Sigmoid colon (tissue), 7 donors: ENCODE measurements around the gene SHC3. TPM values are rescaled to one million over a fixed set of nuclear protein-coding genes. Genes with fewer than 3 reads are reported as not detected.

Source experiments
- DNase-seq: peaks from one replicate; pipeline ENCODE4 v3.0.0-alpha.2; 2019
- H3K27ac ChIP-seq, 4 donors: fragments of 200-600 bp; sonication (generic); one replicate each; pipeline ENCODE4 v1.5.1; 2016 to 2019; ENCODE audit warnings: mild to moderate bottlenecking in 1 of 4
- H3K27me3 ChIP-seq, 3 donors: fragments of 200-600 bp; sonication (generic); one replicate each; pipeline ENCODE4 v1.5.1; 2019; ENCODE audit warnings: mild to moderate bottlenecking in 1 of 3
- H3K36me3 ChIP-seq, 4 donors: fragments of 200-600 bp; sonication (generic); one replicate each; pipeline ENCODE4 v1.5.1; 2016 to 2019
- H3K4me1 ChIP-seq, 4 donors: fragments of 200-600 bp; sonication (generic); one replicate each; pipeline ENCODE4 v1.5.1; 2017 to 2019
- H3K4me3 ChIP-seq, 4 donors: fragments of 200-600 bp; sonication (generic); one replicate each; pipeline ENCODE4 v1.5.1; 2017 to 2019; ENCODE audit warnings: mild to moderate bottlenecking in 2 of 4, moderate library complexity in 1 of 4
- H3K9me3 ChIP-seq, 4 donors: fragments of 200-600 bp in 3 of 4; sonication (generic) in 3 of 4; one replicate each; pipeline versions ENCODE4 v1.5.1 to v1.6.1; 2013 to 2019
- EP300 ChIP-seq, 4 donors: sonication (generic); formaldehyde crosslinking; IDR thresholded peaks; one replicate each; pipeline ENCODE4 v1.6.1; 2017; ENCODE audit warnings: antibody characterized with exemption in 4 of 4
- POLR2A ChIP-seq, 2 donors: fragments of 450-650 bp; IDR thresholded peaks; one replicate each; pipeline ENCODE4 v1.6.1; 2016; ENCODE audit warnings: antibody characterized with exemption in 2 of 2, mild to moderate bottlenecking in 2 of 2, moderate library complexity in 2 of 2
- POLR2AphosphoS5 ChIP-seq, 4 donors: sonication (generic); formaldehyde crosslinking; IDR thresholded peaks; one replicate each; pipeline ENCODE4 v1.6.1; 2017; ENCODE audit warnings: antibody characterized with exemption in 4 of 4
- WGBS, 2 donors: extraction: QIAGEN DNeasy Blood & Tissue Kit; methylation state at CpG; one replicate each; pipeline ENCODE4 v1.1.7; 2013; 5-methylcytosine and 5-hydroxymethylcytosine counted together
- intact Hi-C: fragments of 100-400 bp; cut with DNase I; formaldehyde crosslinking; loops from one replicate; pipeline ENCODE4 v1.15.1; 2023
- polyA plus RNA-seq, 3 donors: library from polyadenylated mRNA; stranded (reverse); fragments of 200-250 nt; gene quantifications; one replicate each; pipeline ENCODE4 v1.2.3, GENCODE V29; 2013
- total RNA-seq, 4 donors: library from RNA; depleted of rRNA; stranded (reverse); fragments of >200 nt; gene quantifications; one replicate each; pipeline ENCODE4 v1.1.0, GENCODE V29; 2016
- TF ChIP-seq, protein P1 (sequence below), 4 experiments: fragments of 450-650 bp in 3 of 4; fragments of 200-600 bp in 1 of 4; IDR thresholded peaks; one replicate each; pipeline ENCODE4 v1.5.1; 2016 to 2019; ENCODE audit warnings: antibody characterized with exemption in 4 of 4, mild to moderate bottlenecking in 3 of 4, moderate library complexity in 2 of 4
- donor health status: healthy with polysubstance abuse.
- donor health status: Bipolar disorder and iron deficiency.
- donor health status: healthy.

SHC3 gene
- total and polyA plus RNA-seq, 7 donors, result 0.32 to 14.7 (median 2.1) TPM; not detected in 1

DNA sequence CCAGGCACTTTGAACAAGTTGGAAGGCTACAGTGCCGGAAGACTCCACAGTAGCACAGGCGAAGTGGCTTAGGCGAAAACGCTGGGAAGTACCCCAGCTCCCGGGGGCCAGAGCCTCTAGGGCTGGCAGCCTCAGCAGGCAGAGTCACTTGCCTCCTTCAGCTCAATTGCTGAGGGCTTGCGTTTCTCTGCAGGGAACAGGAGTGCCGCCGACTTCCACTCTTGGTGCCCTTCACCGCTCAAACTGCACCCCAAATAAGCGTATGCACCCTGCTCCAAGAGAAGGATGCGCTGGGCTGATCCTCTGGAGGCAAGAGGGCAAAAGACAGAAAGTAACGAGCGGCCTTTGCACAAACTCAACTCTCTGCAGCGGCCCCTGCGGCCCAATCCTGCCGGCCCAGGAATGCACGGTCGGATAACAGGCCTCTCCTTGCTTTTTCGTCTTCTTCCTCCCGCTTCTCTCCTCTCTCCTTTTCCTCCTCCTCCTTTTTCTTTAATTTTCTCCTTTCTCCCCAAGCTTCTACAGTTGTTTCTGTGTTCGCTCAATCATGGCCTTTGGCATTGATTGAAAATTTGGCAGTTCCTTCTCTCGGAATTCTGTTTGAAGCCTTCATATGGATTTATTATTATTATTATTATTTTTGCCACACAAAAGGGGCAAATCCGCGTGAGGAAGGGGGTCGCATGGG lies 188.4 kb downstream of the SHC3 start:
- Histone ChIP-seq H3K9me3 (no peaks in the 10 kb centered on the region), H3K4me1 (peaks cover 0 to 52% (median 39%) of the 10 kb centered on the region in 4 donors), H3K27me3 (no peaks in the 10 kb centered on the region), H3K27ac (peak overlapping the region; percentile 76 to 98 (median 84)), H3K4me3 (peak overlapping the region in 3 of 4 donors; percentile 57 to 85 (median 85)), H3K36me3 (no peaks in the 10 kb centered on the region)
- no peak for DNase-seq
- intact Hi-C loops, result loop anchor here (2.0 to 10.0 kb wide), 2 partner anchors 243 to 795 kb away; no protein-coding TSS in a partner anchor
- 79 to 82% methylated on average over 25 of the region's 25 CpGs for WGBS, 2 donors
- no peak for TF ChIP-seq POLR2A (IDR thresholded peaks at IDR 0.05)
- no peak for TF ChIP-seq POLR2AphosphoS5 (IDR thresholded peaks at IDR 0.05)
- no peak for TF ChIP-seq EP300 (IDR thresholded peaks at IDR 0.05)
- TF ChIP-seq, protein P1, sequence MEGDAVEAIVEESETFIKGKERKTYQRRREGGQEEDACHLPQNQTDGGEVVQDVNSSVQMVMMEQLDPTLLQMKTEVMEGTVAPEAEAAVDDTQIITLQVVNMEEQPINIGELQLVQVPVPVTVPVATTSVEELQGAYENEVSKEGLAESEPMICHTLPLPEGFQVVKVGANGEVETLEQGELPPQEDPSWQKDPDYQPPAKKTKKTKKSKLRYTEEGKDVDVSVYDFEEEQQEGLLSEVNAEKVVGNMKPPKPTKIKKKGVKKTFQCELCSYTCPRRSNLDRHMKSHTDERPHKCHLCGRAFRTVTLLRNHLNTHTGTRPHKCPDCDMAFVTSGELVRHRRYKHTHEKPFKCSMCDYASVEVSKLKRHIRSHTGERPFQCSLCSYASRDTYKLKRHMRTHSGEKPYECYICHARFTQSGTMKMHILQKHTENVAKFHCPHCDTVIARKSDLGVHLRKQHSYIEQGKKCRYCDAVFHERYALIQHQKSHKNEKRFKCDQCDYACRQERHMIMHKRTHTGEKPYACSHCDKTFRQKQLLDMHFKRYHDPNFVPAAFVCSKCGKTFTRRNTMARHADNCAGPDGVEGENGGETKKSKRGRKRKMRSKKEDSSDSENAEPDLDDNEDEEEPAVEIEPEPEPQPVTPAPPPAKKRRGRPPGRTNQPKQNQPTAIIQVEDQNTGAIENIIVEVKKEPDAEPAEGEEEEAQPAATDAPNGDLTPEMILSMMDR (IDR thresholded peaks at IDR 0.05), result no peak

DNA sequence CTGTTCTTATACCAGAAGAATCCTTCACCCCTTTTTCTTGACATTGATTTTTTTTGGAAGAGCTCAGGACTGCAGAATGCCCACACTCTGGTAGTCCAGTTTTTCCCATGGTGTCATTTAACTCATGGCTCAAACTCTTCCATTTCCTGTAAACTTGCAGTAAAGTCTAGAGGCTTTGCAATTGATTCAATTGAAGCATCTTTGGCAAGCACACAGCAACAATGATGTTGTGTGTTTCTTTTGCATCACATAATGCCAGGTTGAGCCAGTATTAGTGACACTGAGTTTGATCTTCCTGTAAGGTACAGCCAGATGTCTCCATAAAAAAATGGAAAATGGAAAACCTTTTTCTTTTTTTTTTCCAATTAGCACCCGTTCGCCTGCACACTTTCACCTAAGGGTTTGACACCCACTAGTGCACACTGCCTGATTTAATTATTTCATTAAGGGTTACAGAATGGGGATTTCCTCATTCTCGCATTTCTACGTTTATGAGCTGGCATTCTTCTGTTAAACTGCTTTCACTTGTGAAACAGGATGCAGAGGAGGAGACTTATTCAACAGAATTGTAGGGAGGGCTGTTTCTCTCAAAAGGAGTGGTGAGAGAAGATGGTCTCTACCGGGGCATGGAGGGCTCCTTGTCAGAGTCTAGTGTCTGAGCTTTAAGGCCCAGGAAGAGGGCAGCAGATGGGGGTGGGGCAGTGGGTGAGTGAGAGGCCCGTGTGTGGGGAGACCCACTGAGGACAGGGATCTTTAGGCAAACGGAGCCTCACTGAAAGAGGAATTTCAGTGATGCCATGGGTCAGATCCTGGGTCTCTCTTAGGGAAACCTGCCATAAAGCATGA lies 189.6 kb downstream of the SHC3 start:
- Histone ChIP-seq H3K27ac (peak overlapping the region in 3 of 4 donors; percentile 35 to 98 (median 37)), H3K4me1 (peaks cover 0 to 40% (median 29%) of the 10 kb centered on the region in 4 donors), H3K27me3 (no peaks in the 10 kb centered on the region), H3K9me3 (no peaks in the 10 kb centered on the region), H3K36me3 (no peaks in the 10 kb centered on the region), H3K4me3 (no peak overlapping the region)
- DNase-seq, result no peak
- no peak for TF ChIP-seq EP300 (IDR thresholded peaks at IDR 0.05)
- TF ChIP-seq, protein P1 (IDR thresholded peaks at IDR 0.05), result no peak
- no peak for TF ChIP-seq POLR2AphosphoS5 (IDR thresholded peaks at IDR 0.05)
- TF ChIP-seq POLR2A (IDR thresholded peaks at IDR 0.05), result no peak
- intact Hi-C loops, result no loop called here
- 14 to 17% methylated on average over 7 of the region's 7 CpGs for WGBS, 2 donors

DNA sequence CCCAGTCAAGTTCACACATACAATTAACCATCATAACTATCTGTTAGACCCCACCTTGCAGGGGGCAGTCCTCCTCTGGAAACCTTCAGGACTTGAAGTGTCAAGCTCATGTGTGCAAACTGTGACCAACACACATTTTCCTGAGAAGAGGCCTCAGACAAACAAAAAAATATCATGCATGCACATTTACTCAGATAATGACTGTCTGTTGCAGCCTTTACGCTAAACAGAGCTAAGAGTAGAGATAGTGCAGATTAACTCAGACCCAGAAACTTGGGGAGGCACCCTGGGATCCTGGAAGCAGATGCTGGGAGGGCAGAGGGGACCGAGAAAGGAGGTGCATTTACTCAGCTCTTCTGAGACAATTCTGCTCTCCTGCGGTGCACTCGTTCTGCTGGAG lies 191.0 kb downstream of the SHC3 start:
- Histone ChIP-seq H3K4me3 (no peak overlapping the region), H3K27me3 (no peaks in the 10 kb centered on the region), H3K9me3 (no peaks in the 10 kb centered on the region), H3K36me3 (no peaks in the 10 kb centered on the region), H3K27ac (no peak overlapping the region), H3K4me1 (peaks cover 0 to 26% (median 17%) of the 10 kb centered on the region in 4 donors)
- intact Hi-C loops, result no loop called here
- DNase-seq, result no peak
- no peak for TF ChIP-seq EP300 (IDR thresholded peaks at IDR 0.05)
- TF ChIP-seq POLR2A (IDR thresholded peaks at IDR 0.05), result no peak
- TF ChIP-seq POLR2AphosphoS5 (IDR thresholded peaks at IDR 0.05), result no peak
- TF ChIP-seq, protein P1 (IDR thresholded peaks at IDR 0.05), result no peak
- 88% methylated on average over 4 of the region's 4 CpGs for WGBS, 2 donors

DNA sequence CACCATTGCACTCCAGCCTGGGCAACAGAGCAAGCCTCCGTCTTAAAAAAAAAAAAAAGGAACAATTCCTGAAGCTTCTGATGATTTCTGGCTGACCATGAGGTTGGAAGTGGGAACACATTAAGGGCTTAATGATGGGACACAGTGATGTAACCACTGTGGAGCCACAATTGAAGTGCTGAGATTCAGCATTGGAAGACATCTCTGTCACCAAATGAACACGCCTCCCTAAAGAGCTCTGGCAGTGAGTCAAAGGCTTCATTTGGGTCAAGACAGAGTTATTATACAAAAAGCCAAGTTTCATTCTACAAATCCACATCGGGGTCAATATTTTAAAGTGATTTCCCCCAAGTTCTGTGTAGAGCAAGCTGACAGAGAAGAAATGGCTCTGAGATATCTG lies 191.8 kb downstream of the SHC3 start:
- Histone ChIP-seq H3K4me3 (no peak overlapping the region), H3K4me1 (peaks cover 0 to 17% (median 8%) of the 10 kb centered on the region in 4 donors), H3K27ac (no peak overlapping the region), H3K27me3 (no peaks in the 10 kb centered on the region), H3K36me3 (no peaks in the 10 kb centered on the region), H3K9me3 (no peaks in the 10 kb centered on the region)
- DNase-seq, result no peak
- intact Hi-C loops, result no loop called here
- 70 to 74% methylated on average over 3 of the region's 3 CpGs for WGBS, 2 donors
- TF ChIP-seq, protein P1 (IDR thresholded peaks at IDR 0.05), result no peak
- TF ChIP-seq EP300 (IDR thresholded peaks at IDR 0.05) (no peak), POLR2AphosphoS5 (IDR thresholded peaks at IDR 0.05) (no peak), POLR2A (IDR thresholded peaks at IDR 0.05) (no peak)
